Mucosa of rectum (tissue), 2 donors: Measurements from ENCODE around the gene DCPS.
"Not testable (repeated sequence)": the region's sequence is repeated elsewhere in the genome, so short reads cannot be mapped to it uniquely, and the experiment has no call there.

Experiments used
- H3K27ac ChIP-seq, 2 donors: one replicate each; pipeline ENCODE4 v1.7.0; 2013; ENCODE audit warnings: inconsistent platforms in 2 of 2, low read depth in 2 of 2, low read length in 2 of 2
- H3K27me3 ChIP-seq, 2 donors: one replicate each; pipeline ENCODE4 v1.7.0; 2013; ENCODE audit warnings: low read length in 2 of 2; ENCODE audit not compliant: control insufficient read depth in 2 of 2, insufficient read depth in 2 of 2
- H3K36me3 ChIP-seq, 2 donors: one replicate each; pipeline ENCODE4 v1.7.0; 2013; ENCODE audit warnings: low read length in 2 of 2; ENCODE audit not compliant: control insufficient read depth in 2 of 2, insufficient read depth in 2 of 2
- H3K4me1 ChIP-seq, 2 donors: one replicate each; pipeline ENCODE4 v1.7.0; 2013; ENCODE audit warnings: low read length in 2 of 2, mild to moderate bottlenecking in 1 of 2; ENCODE audit not compliant: control insufficient read depth in 2 of 2, insufficient read depth in 2 of 2
- H3K4me3 ChIP-seq, 2 donors: one replicate each; pipeline ENCODE4 v1.7.0; 2013; ENCODE audit warnings: low read length in 2 of 2
- H3K9ac ChIP-seq, 2 donors: one replicate each; pipeline ENCODE4 v1.7.0; 2013; ENCODE audit warnings: low read length in 2 of 2, low read depth in 1 of 2, mild to moderate bottlenecking in 1 of 2
- H3K9me3 ChIP-seq, 2 donors: one replicate each; pipeline ENCODE4 v1.7.0; 2013; ENCODE audit warnings: low read length in 2 of 2; ENCODE audit not compliant: control insufficient read depth in 2 of 2
- donor health status: healthy.
- donor health status: Normal muscosa, but diverticular disease.

The DCPS gene

GRCh38 chr11:126378763-126379162, 74.9 kb downstream of the DCPS start:
- Histone ChIP-seq H3K9me3 (no peaks in the 10 kb centered on the region), H3K27me3 (no peaks in the 10 kb centered on the region), H3K4me3 (no peak overlapping the region), H3K4me1 (peaks cover 3 to 9% of the 10 kb centered on the region in 2 donors), H3K36me3 (no peaks in the 10 kb centered on the region), H3K9ac (no peak overlapping the region), H3K27ac (no peak overlapping the region)

- Histone ChIP-seq H3K9ac (no peak overlapping the region), H3K4me3 (no peak overlapping the region), H3K4me1 (peaks cover 7 to 26% of the 10 kb centered on the region in 2 donors), H3K9me3 (no peaks in the 10 kb centered on the region), H3K27ac (no peak overlapping the region), H3K27me3 (no peaks in the 10 kb centered on the region), H3K36me3 (no peaks in the 10 kb centered on the region)
Observed at GRCh38 chr11:126380909-126381308, 77.0 kb downstream of the DCPS start.

GRCh38 chr11:126381960-126382359, 78.1 kb downstream of the DCPS start:
- H3K4me1 ChIP-seq: peaks cover 13 to 34% of the 10 kb centered on the region in 2 donors
- H3K9ac ChIP-seq, H3K4me3 ChIP-seq, H3K27me3 ChIP-seq, H3K9me3 ChIP-seq, H3K27ac ChIP-seq, H3K36me3 ChIP-seq: not testable (repeated sequence)

- H3K27ac ChIP-seq: peak overlapping the region in 1 of 2 donors; percentile 21
- not testable (repeated sequence) for H3K4me3 ChIP-seq, H3K9me3 ChIP-seq, H3K27me3 ChIP-seq, H3K36me3 ChIP-seq
- peaks cover 13 to 35% of the 10 kb centered on the region in 2 donors for H3K4me1 ChIP-seq
- peak overlapping the region in 1 of 2 donors; percentile 60 for H3K9ac ChIP-seq
Observed at GRCh38 chr11:126382641-126383040, 78.8 kb downstream of the DCPS start.

GRCh38 chr11:126383339-126384335, 79.8 kb downstream of the DCPS start:
- Histone ChIP-seq H3K4me1 (peaks cover 13 to 35% of the 10 kb centered on the region in 2 donors), H3K4me3 (no peak overlapping the region), H3K27ac (peak overlapping the region; percentile 49 to 77), H3K27me3 (no peaks in the 10 kb centered on the region), H3K9ac (peak overlapping the region in 1 of 2 donors; percentile 60), H3K36me3 (no peaks in the 10 kb centered on the region), H3K9me3 (no peaks in the 10 kb centered on the region)

- peaks cover 13 to 35% of the 10 kb centered on the region in 2 donors for H3K4me1 ChIP-seq
- H3K27ac ChIP-seq: peak overlapping the region; percentile 58 to 77
- no peak overlapping the region for H3K4me3 ChIP-seq
- H3K9me3 ChIP-seq: no peaks in the 10 kb centered on the region
- H3K27me3 ChIP-seq: no peaks in the 10 kb centered on the region
- H3K36me3 ChIP-seq: no peaks in the 10 kb centered on the region
- peak overlapping the region in 1 of 2 donors; percentile 60 for H3K9ac ChIP-seq
Observed at GRCh38 chr11:126384449-126385070, 80.7 kb downstream of the DCPS start.

GRCh38 chr11:126385991-126386728, 82.3 kb downstream of the DCPS start:
- no peaks in the 10 kb centered on the region for H3K36me3 ChIP-seq
- H3K4me1 ChIP-seq: peaks cover 13 to 35% of the 10 kb centered on the region in 2 donors
- no peaks in the 10 kb centered on the region for H3K9me3 ChIP-seq
- peak overlapping the region; percentile 80 to 86 for H3K27ac ChIP-seq
- peak overlapping the region; percentile 14 to 67 for H3K9ac ChIP-seq
- peak overlapping the region in 1 of 2 donors; percentile 27 for H3K4me3 ChIP-seq
- no peaks in the 10 kb centered on the region for H3K27me3 ChIP-seq

GRCh38 chr11:126386729-126387071, 82.8 kb downstream of the DCPS start:
- Histone ChIP-seq H3K27ac (peak overlapping the region; percentile 80 to 86), H3K9ac (peak overlapping the region; percentile 12 to 24), H3K4me1 (peaks cover 14 to 35% of the 10 kb centered on the region in 2 donors)
- H3K4me3 ChIP-seq, H3K9me3 ChIP-seq, H3K36me3 ChIP-seq, H3K27me3 ChIP-seq: not testable (repeated sequence)

GRCh38 chr11:126387857-126388256, 84.0 kb downstream of the DCPS start:
- no peaks in the 10 kb centered on the region for H3K36me3 ChIP-seq
- no peak overlapping the region for H3K4me3 ChIP-seq
- H3K27me3 ChIP-seq: no peaks in the 10 kb centered on the region
- no peak overlapping the region for H3K27ac ChIP-seq
- no peak overlapping the region for H3K9ac ChIP-seq
- no peaks in the 10 kb centered on the region for H3K9me3 ChIP-seq
- peaks cover 22 to 42% of the 10 kb centered on the region in 2 donors for H3K4me1 ChIP-seq
